HG03060 (cell line): Measurements from ENCODE around the gene HHLA2.
"Not testable (repeated sequence)": the region's sequence is repeated elsewhere in the genome, so short reads cannot be mapped to it uniquely, and the experiment has no call there.

Source experiments
- ATAC-seq: cut with Tn5 transposase; IDR thresholded peaks from one replicate; pipeline ENCODE4 v1.9.1; 2021; ENCODE audit warnings: low read depth, moderate number of reproducible peaks; ENCODE audit not compliant: unreplicated experiment

Gene HHLA2

GRCh38 chr3:108338901-108339545 lies 42.7 kb downstream of the HHLA2 start:
- ATAC-seq, result peak; percentile 36

GRCh38 chr3:108341911-108342310 lies 45.6 kb downstream of the HHLA2 start:
- ATAC-seq, result no peak

GRCh38 chr3:108342837-108343486 lies 46.6 kb downstream of the HHLA2 start:
- peak; percentile 50 for ATAC-seq

GRCh38 chr3:108343491-108343890 lies 47.1 kb downstream of the HHLA2 start:
- no peak for ATAC-seq

GRCh38 chr3:108345492-108346205 lies 49.3 kb downstream of the HHLA2 start:
- no peak for ATAC-seq

GRCh38 chr3:108346301-108347227 lies 50.2 kb downstream of the HHLA2 start:
- ATAC-seq, result no peak

GRCh38 chr3:108352176-108352575 lies 55.8 kb downstream of the HHLA2 start:
- no peak for ATAC-seq

- ATAC-seq, result no peak
Observed at GRCh38 chr3:108354562-108354961, 58.2 kb downstream of the HHLA2 start.

- no peak for ATAC-seq
Observed at GRCh38 chr3:108357042-108357441, 60.7 kb downstream of the HHLA2 start.

GRCh38 chr3:108359011-108359410 lies 62.7 kb downstream of the HHLA2 start:
- ATAC-seq, result no peak

- no peak for ATAC-seq
Observed at GRCh38 chr3:108376026-108376425, 79.7 kb downstream of the HHLA2 start.

- ATAC-seq, result no peak
Observed at GRCh38 chr3:108377384-108377783, 81.0 kb downstream of the HHLA2 start.

GRCh38 chr3:108378153-108378951 lies 82.0 kb downstream of the HHLA2 start:
- no peak for ATAC-seq

- ATAC-seq, result not testable (repeated sequence)
Observed at GRCh38 chr3:108378952-108379342, 82.6 kb downstream of the HHLA2 start.

GRCh38 chr3:108380128-108380795 lies 83.9 kb downstream of the HHLA2 start:
- no peak for ATAC-seq

GRCh38 chr3:108381529-108382140 lies 85.3 kb downstream of the HHLA2 start:
- no peak for ATAC-seq

- ATAC-seq, result no peak
Observed at GRCh38 chr3:108383306-108383705, 87.0 kb downstream of the HHLA2 start.

- ATAC-seq, result no peak
Observed at GRCh38 chr3:108387063-108387462, 90.7 kb downstream of the HHLA2 start.
